ENCODE results near the gene MIGA1. TPM values are rescaled to one million over a fixed set of nuclear protein-coding genes. Genes with fewer than 3 reads are reported as not detected.
A peak's percentile ranks its signal among the peaks of the same experiment; 100 is the strongest.

Gene MIGA1
- total and polyA plus RNA-seq, 2 of the 13 experiments (the other 11 are each of a cell fraction or from before 2014, with no cell fraction given), result 3.8 to 6.6 TPM

- no peak for DNase-seq (ENCODE audit: low spot score)
- Histone ChIP-seq H3K9ac (ENCODE audit: insufficient read depth, low read depth, low read length) (no peak overlapping the region), H3K27ac (ENCODE audit: extremely low read length, insufficient read depth, low read length) (no peak overlapping the region), H3K4me2 (ENCODE audit: low read depth, low read length) (no peak overlapping the region), H3K36me3 (replicated peaks in 1 of 2; ENCODE audit: control insufficient read depth in 1 of 2, insufficient read depth in 2 of 2, low read length in 2 of 2) (no peaks in the 10 kb centered on the region), H3K9me3 (ENCODE audit: low read length) (no peaks in the 10 kb centered on the region), H2AFZ (ENCODE audit: low read length) (no peak overlapping the region), H3K4me3 (replicated peaks in 1 of 3; ENCODE audit: insufficient read depth in 1 of 3, low read depth in 2 of 3, low read length in 3 of 3) (no peak overlapping the region), H4K20me1 (ENCODE audit: insufficient read depth, low read length) (no peaks in the 10 kb centered on the region), H3K79me2 (ENCODE audit: insufficient read depth, low read length) (no peaks in the 10 kb centered on the region), H3K27me3 (ENCODE audit: control insufficient read depth in 1 of 2, insufficient read depth in 2 of 2, low read length in 2 of 2) (no peaks in the 10 kb centered on the region), H3K4me1 (ENCODE audit: insufficient read depth, low read length) (no peaks in the 10 kb centered on the region)
- CTCF ChIA-PET (ENCODE audit: low intra/inter-chr PET ratio, low total read pairs), result no interaction called here
- 85% methylated on average over 1 of the region's 1 CpG for WGBS (ENCODE audit: low lambda C conversion rate)
- in situ Hi-C loops (cut with HindIII; ENCODE audit: extremely low pct_ligation_motif_present, low pct_unique_long_range_greater_than_20kb), result no loop called here
- no peak for ATAC-seq
- no peak for TF ChIP-seq SMAD1 (CRISPR knock-in tag; IDR thresholded peaks at IDR 0.05; ENCODE audit: borderline replicate concordance, low read depth)
- TF ChIP-seq ZNF121 (CRISPR knock-in tag; IDR thresholded peaks at IDR 0.05), result peak; percentile 62; the same call in 1 of the 2 replicates
- BruUV-seq (replicated peaks), result no TSS peak
- intact Hi-C loops (cut with micrococcal nuclease; ENCODE audit: unreplicated experiment), result no loop called here
- no peak for FAIRE-seq
- POLR2A ChIA-PET, result no interaction called here
These were observed 127.2 kb downstream of the MIGA1 start for GRCh38 chr1:77906624-77907023.

GRCh38 chr1:77910116-77910515, 130.7 kb downstream of the MIGA1 start:
- DNase-seq (ENCODE audit: low spot score), result no peak
- Histone ChIP-seq H3K27ac (ENCODE audit: extremely low read length, insufficient read depth, low read length) (no peak overlapping the region), H3K79me2 (ENCODE audit: insufficient read depth, low read length) (no peaks in the 10 kb centered on the region), H3K36me3 (replicated peaks in 1 of 2; ENCODE audit: control insufficient read depth in 1 of 2, insufficient read depth in 2 of 2, low read length in 2 of 2) (no peaks in the 10 kb centered on the region), H3K4me3 (replicated peaks in 1 of 3; ENCODE audit: insufficient read depth in 1 of 3, low read depth in 2 of 3, low read length in 3 of 3) (no peak overlapping the region), H3K9ac (ENCODE audit: insufficient read depth, low read depth, low read length) (no peak overlapping the region), H3K4me1 (ENCODE audit: insufficient read depth, low read length) (no peaks in the 10 kb centered on the region), H3K27me3 (ENCODE audit: control insufficient read depth in 1 of 2, insufficient read depth in 2 of 2, low read length in 2 of 2) (no peaks in the 10 kb centered on the region), H3K9me3 (ENCODE audit: low read length) (no peaks in the 10 kb centered on the region), H4K20me1 (ENCODE audit: insufficient read depth, low read length) (no peaks in the 10 kb centered on the region), H3K4me2 (ENCODE audit: low read depth, low read length) (no peak overlapping the region), H2AFZ (ENCODE audit: low read length) (no peak overlapping the region)
- ChIA-PET CTCF (ENCODE audit: low intra/inter-chr PET ratio, low total read pairs) (no interaction called here), POLR2A (no interaction called here)
- intact Hi-C loops (cut with micrococcal nuclease; ENCODE audit: unreplicated experiment) (no loop called here), in situ Hi-C loops (cut with HindIII; ENCODE audit: extremely low pct_ligation_motif_present, low pct_unique_long_range_greater_than_20kb) (no loop called here)
- FAIRE-seq, result no peak
- BruUV-seq (replicated peaks), result no TSS peak
- ATAC-seq, result no peak
- 88% methylated on average over 4 of the region's 4 CpGs for WGBS (ENCODE audit: low lambda C conversion rate)
- no peak for TF ChIP-seq ZNF781 (CRISPR knock-in tag; IDR thresholded peaks at IDR 0.05; ENCODE audit: borderline replicate concordance, not compliant biosample characterization)
- TF ChIP-seq E2F5 (CRISPR knock-in tag; conservative IDR thresholded peaks at IDR 0.05), result no peak
- no peak for TF ChIP-seq PCBP1 (IDR thresholded peaks at IDR 0.05; ENCODE audit: borderline replicate concordance, low read depth, low read length)
- TF ChIP-seq ZBTB7A (CRISPR knock-in tag; IDR thresholded peaks at IDR 0.05), result no peak
- TF ChIP-seq FIP1L1 (IDR thresholded peaks at IDR 0.05; ENCODE audit: borderline replicate concordance, insufficient read depth, low read depth, low read length), result no peak
- TF ChIP-seq RXRA (CRISPR knock-in tag; IDR thresholded peaks at IDR 0.05), result no peak
- no peak for TF ChIP-seq ZNF629 (CRISPR knock-in tag; conservative IDR thresholded peaks at IDR 0.05)
- no peak for TF ChIP-seq ARNTL (CRISPR knock-in tag; IDR thresholded peaks at IDR 0.05)
- TF ChIP-seq TRIM24 (CRISPR knock-in tag; IDR thresholded peaks at IDR 0.05), result no peak
- TF ChIP-seq NFYC (CRISPR knock-in tag; IDR thresholded peaks at IDR 0.05), result no peak
- no peak for TF ChIP-seq DZIP1 (CRISPR knock-in tag; IDR thresholded peaks at IDR 0.05)
- no peak for TF ChIP-seq ZNF710 (CRISPR knock-in tag; IDR thresholded peaks at IDR 0.05; ENCODE audit: borderline replicate concordance)

Measured in HepG2 (cell line).